NCI-H1417 (cell line): ENCODE data around the gene TSPYL4.
"Not testable (repeated sequence)": the region's sequence is repeated elsewhere in the genome, so short reads cannot be mapped to it uniquely, and the experiment has no call there.

ENCODE experiments used
- DNase-seq, 3 experiments: peaks; one replicate each; lab custom pipeline; 2025; lab: John Stamatoyannopoulos, UW

TSPYL4 gene

DNA sequence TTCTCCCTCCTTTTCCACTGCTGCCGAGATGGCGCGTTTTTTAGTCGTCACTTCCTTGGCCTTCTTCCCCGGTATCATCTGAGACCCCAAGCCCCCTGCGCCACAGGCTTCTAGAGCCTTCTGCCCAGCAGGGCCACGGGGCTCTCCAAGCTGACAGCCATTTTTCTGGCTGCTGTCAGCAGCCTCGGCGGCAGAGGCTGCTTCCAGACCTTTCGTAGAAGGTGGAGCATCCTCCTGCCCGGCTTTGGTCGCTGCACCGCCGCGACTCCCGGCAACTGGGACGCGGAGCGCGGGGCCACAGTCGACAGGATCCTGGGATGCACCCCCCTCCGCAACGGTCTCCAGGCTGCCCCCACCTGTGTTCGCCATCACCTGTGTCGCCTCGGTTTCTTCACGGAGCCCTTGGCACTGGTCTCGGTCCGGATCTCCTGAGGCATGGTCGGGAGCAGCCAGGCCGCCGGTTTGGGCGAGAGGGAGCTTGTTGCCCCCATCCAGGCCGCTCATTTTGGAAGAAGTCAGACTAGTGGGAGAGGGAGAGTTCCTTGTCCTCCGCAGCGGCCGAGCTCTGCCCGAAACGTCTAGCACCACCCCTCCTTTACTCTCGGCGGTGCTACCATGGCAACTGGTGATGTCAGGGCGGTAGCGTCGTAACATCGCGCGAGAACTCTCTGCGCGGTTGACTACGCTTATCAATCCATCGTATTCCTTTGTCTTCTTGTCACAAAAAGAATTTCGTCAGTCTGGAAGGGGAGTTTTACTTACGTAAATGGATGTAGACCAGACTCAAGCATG lies at the start of gene TSPYL4:
TSS of gene TSPYL4 (minus strand) at position 571 of the 792 bp plus-strand sequence. CDS start at position 504, 67 bp downstream.
- peak; percentile 94 to 98 (median 96) for DNase-seq

DNA sequence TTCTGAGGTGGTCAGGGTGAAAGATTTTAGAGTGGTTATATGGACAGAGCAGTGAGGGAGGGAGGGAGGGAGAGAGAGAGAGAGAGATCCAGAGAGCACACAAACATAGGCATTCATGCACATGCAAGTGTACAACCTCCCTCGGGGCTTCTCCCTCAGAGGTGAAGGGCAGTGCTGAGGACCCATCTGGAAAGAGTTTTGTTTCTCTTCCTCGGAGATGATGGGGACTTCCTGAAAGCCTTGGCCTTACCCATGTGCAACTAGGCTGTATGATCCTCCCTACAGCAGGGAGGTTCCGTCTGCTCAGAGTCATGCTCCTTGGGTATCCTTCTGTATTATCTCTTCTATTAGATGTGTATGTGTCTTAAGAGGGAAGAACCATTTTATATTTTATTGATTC lies 47.2 kb upstream of the TSPYL4 start:
- no peak for DNase-seq

- DNase-seq: no peak
Measured at GRCh38 chr6:116300566-116300965, 46.7 kb upstream of the TSPYL4 start.

DNA sequence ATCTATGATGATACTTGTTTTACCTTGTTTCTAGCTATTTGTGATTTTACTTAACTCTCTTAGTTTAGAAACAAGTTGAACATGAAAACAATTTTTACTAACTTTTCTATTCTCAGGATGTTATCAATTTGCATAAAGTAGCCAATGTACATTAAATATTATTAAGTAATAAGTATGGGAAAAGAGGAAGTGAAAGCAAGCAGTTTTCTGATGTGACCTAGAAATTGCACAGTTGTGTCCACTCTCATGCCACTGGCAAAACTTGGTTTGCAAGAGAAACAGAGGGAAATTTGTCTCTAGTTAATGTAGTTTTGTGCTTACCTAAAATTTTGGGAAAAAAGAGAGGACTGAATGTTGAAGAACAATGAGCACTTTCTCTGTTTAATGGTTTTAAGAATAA lies 45.1 kb upstream of the TSPYL4 start:
- no peak for DNase-seq

GRCh38 chr6:116298273-116298672 lies 44.4 kb upstream of the TSPYL4 start:
- DNase-seq: no peak

GRCh38 chr6:116292553-116292952 lies 38.7 kb upstream of the TSPYL4 start:
- no peak for DNase-seq

GRCh38 chr6:116291701-116292396 lies 38.0 kb upstream of the TSPYL4 start:
- no peak for DNase-seq

- no peak for DNase-seq
Measured at GRCh38 chr6:116290799-116291198, 36.9 kb upstream of the TSPYL4 start.

- no peak for DNase-seq
Measured at GRCh38 chr6:116289876-116290275, 36.0 kb upstream of the TSPYL4 start.

DNA sequence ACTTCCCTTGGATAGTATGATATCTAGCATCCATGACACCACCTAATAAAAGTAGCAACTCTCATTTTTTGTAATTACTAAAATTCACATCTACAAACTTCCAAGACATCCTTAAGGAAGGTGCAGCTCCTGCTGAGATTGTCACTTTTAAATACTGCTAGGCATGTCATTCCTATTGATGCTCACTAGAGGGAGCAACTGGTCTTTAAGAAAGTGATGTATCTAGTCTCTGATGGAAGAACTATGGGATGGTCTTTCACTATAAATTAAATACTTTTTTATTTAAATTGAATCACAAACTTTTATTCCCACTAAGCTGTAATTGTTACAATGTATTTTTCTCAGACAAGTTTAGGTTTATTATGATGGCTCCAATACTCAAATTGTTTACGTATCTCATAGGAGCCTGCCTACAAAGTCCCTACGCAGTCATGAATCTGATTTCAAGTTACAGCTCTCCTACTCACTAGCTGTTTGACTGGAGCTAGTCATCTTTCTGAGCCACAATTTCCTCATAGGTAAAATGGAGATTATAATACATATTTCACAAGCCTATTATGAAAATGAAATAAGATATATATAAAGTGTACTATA lies 33.9 kb upstream of the TSPYL4 start:
- DNase-seq: peak; percentile 6 to 59 (median 41)

DNA sequence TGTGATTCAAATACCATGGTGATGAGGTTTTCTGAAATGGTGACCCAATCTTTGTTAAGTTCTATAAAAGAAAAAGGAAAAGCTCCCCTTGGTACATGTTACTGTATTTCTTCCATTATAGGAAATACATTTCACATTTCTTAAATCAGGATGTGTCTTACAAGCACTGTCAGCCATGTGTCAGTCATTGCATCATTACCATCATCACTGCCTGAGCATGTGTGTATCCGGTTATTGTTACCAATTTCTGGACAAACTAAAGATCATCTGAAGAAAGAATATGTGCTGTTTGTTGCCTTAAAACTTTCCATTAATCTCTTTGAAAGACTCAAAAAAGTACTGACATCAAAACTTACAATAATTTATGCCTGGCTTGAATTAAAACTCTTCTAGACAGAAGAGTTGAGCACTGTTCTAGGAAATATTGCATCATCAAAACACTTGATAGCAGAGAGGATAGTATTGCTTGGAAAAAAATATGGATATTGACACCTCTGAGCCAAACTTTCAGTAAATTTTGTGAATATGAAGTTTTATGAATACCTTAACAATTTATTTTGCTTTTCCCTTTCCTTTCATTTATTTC lies 33.0 kb upstream of the TSPYL4 start:
- no peak for DNase-seq

DNA sequence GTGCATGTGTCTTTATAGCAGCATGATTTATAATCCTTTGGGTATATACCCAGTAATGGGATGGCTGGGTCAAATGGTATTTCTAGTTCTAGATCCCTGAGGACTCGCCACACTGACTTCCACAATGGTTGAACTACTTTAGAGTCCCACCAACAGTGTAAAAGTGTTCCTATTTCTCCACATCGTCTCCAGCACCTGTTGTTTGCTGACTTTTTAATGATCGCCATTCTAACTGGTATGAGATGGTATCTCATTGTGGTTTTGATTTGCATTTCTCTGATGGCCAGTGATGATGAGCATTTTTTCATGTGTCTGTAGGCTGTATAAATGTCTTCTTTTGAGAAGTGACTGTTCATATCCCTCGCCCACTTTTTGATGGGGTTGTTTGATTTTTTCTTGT lies 31.1 kb upstream of the TSPYL4 start:
- not testable (repeated sequence) for DNase-seq

GRCh38 chr6:116283191-116283590 lies 29.3 kb upstream of the TSPYL4 start:
- DNase-seq: no peak

DNA sequence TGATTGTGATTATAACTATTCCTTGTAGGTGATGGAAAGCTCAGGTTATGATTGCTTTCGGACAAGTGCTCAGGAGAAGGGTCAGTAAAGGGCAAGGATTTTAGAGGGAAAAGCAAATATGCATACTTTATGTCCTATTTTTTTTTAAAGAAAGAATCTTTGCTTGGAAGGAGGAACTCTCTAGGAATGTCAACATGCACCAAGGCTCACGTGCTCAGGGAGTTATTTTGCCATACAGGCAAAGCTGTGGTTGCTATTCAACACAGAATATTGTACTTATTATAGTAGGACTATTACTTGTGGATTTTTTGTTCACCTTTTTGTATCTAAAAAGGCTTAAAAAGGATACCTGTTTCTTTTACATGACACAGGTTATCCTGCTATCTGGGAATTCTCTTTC lies 28.8 kb upstream of the TSPYL4 start:
- DNase-seq: no peak

DNA sequence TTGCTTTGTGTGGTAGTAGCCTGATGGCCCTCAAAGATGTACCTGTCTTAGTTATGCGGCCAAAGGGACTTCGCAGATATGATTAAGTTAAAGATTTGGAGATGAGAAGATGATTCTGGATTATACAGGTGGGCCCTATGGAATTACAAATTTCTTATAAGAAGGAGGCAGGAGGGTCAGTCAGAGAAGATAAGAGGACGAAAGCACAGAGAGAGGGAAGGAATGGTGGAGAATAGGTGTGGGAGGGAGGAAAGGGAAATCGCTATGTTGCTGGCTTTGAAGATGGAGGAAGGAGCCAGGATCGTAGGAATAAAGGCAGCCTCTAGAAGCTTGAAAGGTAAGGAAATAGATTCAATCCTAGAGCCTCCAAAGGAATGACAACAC lies 27.1 kb upstream of the TSPYL4 start:
- no peak for DNase-seq

GRCh38 chr6:116280161-116280932 lies 26.5 kb upstream of the TSPYL4 start:
- peak in 1 of 3 experiments; percentile 59 for DNase-seq

DNA sequence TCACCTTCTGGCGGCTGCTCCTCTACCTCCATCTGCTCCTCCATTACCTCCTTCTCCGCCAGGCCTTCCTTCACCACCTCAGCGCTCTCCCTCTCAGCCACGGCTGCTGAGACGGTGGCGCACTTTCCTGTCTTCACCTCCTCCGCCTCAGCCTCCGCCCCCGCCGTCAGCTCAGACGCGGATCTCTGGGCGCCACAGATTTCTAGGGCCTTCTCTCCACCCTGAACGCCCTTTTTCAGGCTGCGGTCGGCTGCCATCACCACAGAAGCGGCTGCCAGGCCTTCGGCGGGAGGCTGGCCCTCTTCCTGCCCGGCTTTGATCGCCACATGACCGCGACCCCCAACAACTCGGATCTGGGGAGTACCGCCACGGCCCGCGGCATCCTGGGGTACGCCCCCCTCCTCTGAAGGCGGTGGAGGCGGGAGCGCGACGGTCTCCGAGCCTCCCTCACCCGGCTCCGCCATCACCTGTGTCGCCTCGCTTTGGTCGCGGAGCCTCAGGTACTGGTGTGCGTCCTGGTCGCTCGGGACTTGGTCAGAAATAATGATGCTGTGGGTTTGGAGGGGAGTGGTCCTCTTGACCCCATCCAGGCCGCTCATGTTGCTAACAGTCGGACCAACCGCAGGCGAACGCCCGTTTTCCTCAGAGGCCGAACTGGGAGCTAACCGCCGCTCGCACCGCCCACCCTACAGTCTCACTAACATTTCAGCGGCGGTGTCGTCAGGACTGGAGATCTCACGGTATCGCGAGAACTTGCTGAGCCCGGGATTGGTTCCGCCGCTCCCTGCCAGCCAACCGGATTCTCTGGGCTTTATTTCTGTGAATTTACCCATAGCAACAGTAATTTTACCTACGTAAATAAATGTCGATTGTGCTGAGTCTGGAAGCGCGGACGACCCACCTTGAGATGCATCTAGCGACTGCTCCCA lies 25.6 kb upstream of the TSPYL4 start, which contains the start of gene TSPYL1:
TSS of gene TSPYL1 (minus strand) at position 699 of the 929 bp plus-strand sequence. CDS start at position 599, 100 bp downstream.
- DNase-seq: peak; percentile 94 to 98 (median 94)

GRCh38 chr6:116278854-116279231 lies 25.0 kb upstream of the TSPYL4 start:
- peak in 1 of 3 experiments; percentile 70 for DNase-seq

GRCh38 chr6:116278481-116278829 lies 24.6 kb upstream of the TSPYL4 start:
- DNase-seq: no peak

- no peak for DNase-seq
Measured at GRCh38 chr6:116277124-116277523, 23.2 kb upstream of the TSPYL4 start.
